NOMO-1 (cell line): ENCODE data around the gene RAB37.

Source experiments
- DNase-seq, 2 experiments: peaks; one replicate each; lab custom pipeline; 2025; ENCODE audit not compliant: unreplicated experiment in 2 of 2; lab: John Stamatoyannopoulos, UW

The RAB37 gene

GRCh38 chr17:74776990-74777389 lies 39.9 kb downstream of the RAB37 start:
- peak; percentile 49 to 56 for DNase-seq

DNA sequence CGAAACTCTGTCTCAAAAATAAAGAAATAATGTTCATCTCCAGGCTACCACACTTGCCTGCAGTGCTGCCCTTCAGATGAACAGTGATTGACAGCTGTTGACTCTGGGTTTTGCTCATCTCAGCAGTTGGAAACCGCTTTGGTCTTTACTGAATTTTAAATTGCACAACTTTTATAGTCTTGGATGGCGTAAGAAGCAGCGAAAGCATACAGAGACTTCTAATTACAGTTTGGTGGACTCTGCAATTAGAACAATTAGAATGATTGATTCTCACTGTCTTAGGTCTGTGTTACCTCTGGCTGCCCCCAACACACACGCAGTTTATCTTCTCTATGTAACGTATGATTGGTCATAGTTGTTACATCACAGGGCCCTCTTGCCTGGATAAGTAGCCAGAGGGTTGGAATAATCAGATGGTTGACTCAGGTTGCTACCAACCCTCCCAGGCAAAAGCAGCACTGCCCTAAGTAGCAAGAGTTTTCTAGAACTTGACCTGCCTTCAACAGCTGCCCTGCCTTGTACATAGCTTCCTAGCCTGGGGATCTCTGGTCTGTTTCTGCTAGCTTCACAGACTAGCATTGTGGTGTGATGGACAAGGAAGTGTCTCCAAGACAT lies 41.0 kb downstream of the RAB37 start:
- DNase-seq = peak; percentile 85 to 97

DNA sequence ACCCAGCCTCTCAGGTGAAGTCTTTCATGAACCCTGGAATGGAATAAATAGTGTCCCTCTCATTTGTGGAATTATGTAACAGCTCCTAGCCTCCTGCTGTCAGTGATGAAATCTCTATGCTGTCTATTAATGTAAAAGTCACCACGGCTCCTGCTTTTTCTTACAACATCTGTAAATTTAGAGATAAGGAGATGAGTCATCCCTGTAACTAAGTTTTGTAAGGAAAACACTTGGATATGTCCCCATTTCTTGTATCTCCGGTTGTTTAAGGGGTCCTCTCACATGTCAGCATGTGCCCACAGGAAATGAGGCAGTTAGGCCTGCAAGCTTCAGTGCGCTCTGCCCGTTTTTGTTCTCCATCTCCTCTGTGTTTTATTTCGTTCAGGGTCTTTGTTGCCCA lies 41.9 kb downstream of the RAB37 start:
- DNase-seq = peak; percentile 48 to 86

DNA sequence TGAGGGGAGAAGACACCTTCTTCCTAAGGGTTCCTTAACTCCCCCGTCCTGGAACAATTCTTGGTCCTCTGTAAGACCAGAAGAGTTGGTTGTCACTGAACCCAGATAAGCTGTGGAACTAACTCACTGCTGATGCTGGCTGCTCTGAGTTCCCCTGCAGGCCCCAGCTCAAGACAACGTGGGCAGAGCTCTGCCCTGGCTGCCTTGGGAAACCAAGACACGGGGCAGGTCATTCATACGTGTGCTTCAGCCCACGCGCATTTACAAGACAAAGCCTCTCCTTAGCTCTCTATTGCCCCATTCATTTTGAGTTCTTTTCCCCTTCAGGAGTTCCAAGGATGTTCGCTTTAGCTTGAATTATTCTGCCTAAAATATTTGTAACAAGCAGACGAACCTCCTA lies 42.4 kb downstream of the RAB37 start:
- no peak for DNase-seq

GRCh38 chr17:74779948-74780400 lies 42.9 kb downstream of the RAB37 start:
- DNase-seq = peak; percentile 97 to 100

GRCh38 chr17:74780443-74781238 lies 43.6 kb downstream of the RAB37 start:
- peak; percentile 43 to 55 for DNase-seq

- no peak for DNase-seq
These were observed 45.5 kb downstream of the RAB37 start for GRCh38 chr17:74782571-74782970.

DNA sequence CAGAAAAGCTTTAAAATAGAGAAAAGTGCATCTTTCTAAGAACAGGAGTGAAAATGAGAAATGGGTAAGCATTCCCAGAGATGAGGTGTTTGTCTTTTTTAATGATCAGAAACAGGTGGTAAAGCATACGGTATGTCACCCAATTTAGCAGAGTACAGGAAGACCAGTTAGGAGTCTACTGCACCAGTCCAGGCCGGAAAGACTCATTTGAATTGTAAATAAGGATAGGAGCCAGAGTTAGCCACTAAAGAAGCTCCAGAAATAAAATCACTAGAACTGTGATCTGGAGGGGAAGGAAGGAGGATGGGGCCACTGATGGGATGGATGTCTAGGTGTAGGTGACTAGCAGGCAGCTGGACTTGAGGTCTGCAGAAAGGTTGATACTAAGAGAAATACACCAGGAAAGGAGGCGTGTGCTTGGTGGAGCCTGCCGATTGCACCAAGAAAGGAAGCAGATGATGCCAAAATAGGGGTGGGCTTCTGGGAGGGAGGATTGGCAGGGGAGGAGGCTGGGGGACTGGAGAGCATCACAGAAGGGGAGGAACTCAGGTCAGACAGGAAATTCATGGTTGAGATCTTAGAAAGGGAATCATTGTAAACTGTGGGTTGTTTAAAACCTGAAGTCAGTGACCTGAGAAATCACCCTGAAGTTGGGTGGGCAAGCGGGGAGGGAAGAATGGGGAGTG lies 47.2 kb downstream of the RAB37 start:
- DNase-seq = no peak

- DNase-seq = no peak
These were observed 48.3 kb downstream of the RAB37 start for GRCh38 chr17:74785096-74785980.

- DNase-seq = no peak
These were observed 48.9 kb downstream of the RAB37 start for GRCh38 chr17:74785981-74786360.

GRCh38 chr17:74786431-74787055 lies 49.5 kb downstream of the RAB37 start:
- DNase-seq = peak; percentile 75 to 77

DNA sequence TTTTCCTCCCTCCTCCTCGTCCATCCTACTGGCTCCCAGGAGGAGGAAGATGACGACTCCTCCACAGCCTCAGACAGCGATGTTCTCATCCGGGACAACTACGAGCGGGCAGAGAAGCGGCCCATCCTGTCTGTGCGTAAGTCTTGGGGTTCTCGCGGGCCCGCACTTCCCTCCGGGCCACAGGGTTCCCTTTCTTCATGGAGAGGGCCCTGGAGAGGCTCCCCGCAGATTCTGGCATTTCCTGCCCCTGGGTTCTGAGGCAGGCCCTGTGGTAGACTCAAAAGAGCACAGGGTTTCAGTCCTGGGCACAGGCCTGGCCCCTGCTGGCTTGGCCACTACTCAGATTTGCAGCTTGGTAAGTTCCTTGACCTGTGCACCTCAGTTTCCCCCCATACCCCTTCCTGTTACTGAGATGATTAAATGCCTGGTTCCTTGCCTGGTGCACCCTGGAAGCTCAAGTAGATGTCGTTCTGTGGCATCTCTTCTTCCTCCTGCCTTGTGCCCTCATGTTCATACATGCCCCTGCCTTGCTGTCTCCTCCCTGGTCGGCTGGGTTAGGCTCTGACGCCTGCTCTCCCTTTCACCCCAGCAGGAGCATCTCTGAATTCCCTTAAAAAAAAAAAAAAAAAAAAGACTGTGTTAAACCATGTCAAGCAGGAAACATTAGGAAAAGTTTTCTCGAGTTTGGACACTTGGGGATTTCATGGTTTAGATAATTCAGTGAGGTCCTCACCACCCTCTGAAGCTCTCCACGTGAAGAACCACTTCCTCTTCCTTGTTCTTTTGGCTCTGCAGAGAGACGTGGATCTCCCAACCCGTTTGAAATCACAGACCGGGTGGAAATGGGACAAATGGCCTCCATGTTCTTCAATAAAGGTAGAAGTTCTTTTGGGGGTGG lies 53.4 kb downstream of the RAB37 start:
- peak in 1 of 2 experiments; percentile 57 for DNase-seq

DNA sequence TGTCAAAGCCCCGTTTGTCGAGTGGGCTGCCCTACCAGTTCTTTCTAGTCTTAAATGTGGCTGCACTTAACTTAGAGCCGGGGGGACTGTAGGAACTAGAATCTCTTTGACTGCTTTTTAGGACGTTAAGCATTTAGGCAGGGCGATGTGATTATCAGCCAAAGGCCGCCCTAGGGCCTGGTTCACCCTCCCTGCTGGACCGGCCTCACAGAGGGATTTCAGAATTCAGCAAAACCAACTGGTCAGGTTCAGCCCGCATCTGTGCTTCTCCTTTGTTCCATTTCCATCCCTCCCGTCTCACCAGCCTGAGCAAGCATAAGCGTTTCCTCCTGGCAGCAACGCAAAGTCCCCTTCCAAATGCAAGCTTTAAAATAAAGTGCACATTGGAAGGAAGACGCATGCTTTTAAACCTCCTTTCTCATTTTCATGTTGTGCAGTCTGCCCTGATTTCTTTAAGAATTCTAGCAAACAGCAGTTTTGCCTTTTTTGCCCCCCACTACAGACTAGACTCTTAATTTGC lies 55.6 kb downstream of the RAB37 start:
- no peak for DNase-seq

DNA sequence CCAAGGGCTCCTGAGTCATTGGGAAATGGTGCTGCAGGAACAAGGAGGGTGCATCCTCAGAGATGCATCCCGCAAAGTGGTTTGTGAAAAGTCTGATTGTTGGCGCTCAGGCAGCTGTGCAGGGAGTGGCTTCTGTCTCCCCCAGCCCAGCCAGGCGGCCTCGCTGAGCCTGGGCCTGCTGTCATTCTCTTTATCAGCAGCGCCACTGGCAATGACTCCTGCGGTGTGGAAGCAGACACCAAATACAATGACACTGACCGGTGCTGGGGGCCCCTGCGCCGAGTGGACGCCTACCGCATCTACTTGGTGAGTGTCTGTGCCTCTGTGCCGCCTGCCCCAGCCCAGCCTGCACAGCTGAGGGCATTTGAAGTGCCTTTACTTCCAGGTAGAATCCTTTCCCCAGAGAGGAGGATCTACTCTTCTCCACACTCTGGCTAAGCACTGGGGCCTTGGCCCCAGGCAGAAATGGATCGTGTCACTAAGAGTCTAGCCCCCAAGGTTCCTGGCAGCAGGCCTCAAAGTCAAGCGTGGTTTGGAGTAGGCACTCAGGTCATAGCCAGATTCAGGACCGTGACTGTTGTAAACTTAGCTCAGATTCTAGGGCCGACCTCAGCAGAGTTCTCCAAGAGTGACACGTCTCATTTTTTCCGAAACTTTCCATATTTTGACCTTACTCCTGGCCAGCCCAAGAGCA lies 58.4 kb downstream of the RAB37 start:
- DNase-seq = no peak

DNA sequence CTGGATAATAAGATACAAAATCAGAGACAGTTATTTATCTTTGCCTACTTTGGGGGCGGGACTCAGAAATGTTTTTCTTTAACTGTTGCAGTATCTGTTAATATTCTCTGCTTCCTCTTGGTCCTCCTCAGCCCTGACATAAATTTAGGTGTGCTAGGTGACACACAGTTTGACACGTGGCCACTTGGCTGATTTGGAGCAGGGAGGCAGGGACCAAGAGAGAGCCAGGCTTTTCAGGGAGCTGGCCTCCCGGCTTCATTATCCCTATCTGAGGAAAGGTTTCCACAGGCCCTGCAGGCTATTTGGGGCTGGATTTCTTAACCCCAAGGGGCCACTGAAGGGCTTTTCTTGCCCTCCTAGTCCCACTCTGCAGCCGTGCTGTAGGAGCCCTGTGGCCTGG lies 59.2 kb downstream of the RAB37 start:
- DNase-seq = no peak

GRCh38 chr17:74796866-74797265 lies 59.8 kb downstream of the RAB37 start:
- DNase-seq = no peak
